Activated CD4-positive, alpha-beta T cell treated with anti-CD3 and anti-CD28 coated beads, Interleukin-2, amount 10 ng/mL, durations not matched to agents 7 days and 5 days (primary cell): ENCODE data around the gene CRB2. TPM values are rescaled to one million over a fixed set of nuclear protein-coding genes. Genes with fewer than 3 reads are reported as not detected.

Source experiments
- CTCF ChIA-PET: fragments of 350-600 bp; sonication (Branson Sonifier 250); formaldehyde crosslinking; loops from one replicate; lab custom pipeline; 2021; ENCODE audit warnings: antibody characterized with exemption; lab: Charles Lee
- POLR2A ChIA-PET: fragments of 350-600 bp; sonication (Branson Sonifier 250); formaldehyde crosslinking; loops from one replicate; lab custom pipeline; 2021; ENCODE audit warnings: antibody characterized with exemption; lab: Charles Lee
- DNase-seq: peaks from one replicate; pipeline ENCODE4 v3.0.0-alpha.2; 2020
- H3K27ac Mint-ChIP-seq: one replicate; pipeline ENCODE4 v1.8.0; 2021; ENCODE audit warnings: mild to moderate bottlenecking, moderate library complexity, mixed read lengths
- H3K27me3 Mint-ChIP-seq: one replicate; pipeline ENCODE4 v1.8.0; 2021; ENCODE audit warnings: mixed read lengths
- H3K36me3 Mint-ChIP-seq: one replicate; pipeline ENCODE4 v1.8.0; 2021; ENCODE audit warnings: low read depth, mixed read lengths
- H3K4me1 Mint-ChIP-seq: one replicate; pipeline ENCODE4 v1.8.0; 2021; ENCODE audit warnings: mixed read lengths
- H3K4me3 Mint-ChIP-seq: one replicate; pipeline ENCODE4 v1.8.0; 2021; ENCODE audit warnings: mild to moderate bottlenecking, moderate library complexity, mixed read lengths
- H3K9me3 Mint-ChIP-seq: one replicate; pipeline ENCODE4 v1.8.0; 2021; ENCODE audit warnings: mixed read lengths
- total RNA-seq, 2 experiments: library from RNA; stranded (reverse); gene quantifications; one replicate each; pipeline ENCODE4 v1.2.3, GENCODE V29; 2021

The CRB2 gene
- total RNA-seq, 2 experiments from 2014 or later, result not detected

DNA sequence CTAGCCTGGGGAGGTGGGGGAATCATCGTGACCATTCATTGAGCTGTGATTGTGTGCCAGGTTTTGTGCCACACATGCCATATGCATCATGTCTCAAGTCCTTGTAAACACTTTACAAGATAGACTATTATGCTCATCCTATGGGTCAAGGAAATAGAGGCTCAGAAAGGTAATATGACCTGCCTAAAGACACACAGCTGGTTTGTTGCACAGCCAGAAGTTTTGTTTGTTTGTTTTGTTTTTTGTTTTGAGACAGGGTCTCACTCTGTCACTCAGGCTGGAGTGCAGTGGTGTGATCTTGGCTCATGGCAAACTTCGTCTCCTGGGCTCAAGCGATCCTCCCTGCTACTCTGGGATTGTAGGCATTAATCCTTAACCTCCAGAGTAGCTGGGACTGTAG, 21.4 kb upstream of the CRB2 start:
- no peaks in the 10 kb centered on the region for H3K9me3 Mint-ChIP-seq
- no peak overlapping the region for H3K4me3 Mint-ChIP-seq
- no peaks in the 10 kb centered on the region for H3K27me3 Mint-ChIP-seq
- ChIA-PET CTCF (no interaction called here), POLR2A (no interaction called here)
- H3K4me1 Mint-ChIP-seq, result peaks cover 16% of the 10 kb centered on the region
- H3K27ac Mint-ChIP-seq, result no peak overlapping the region
- DNase-seq, result no peak
- H3K36me3 Mint-ChIP-seq, result no peaks in the 10 kb centered on the region

DNA sequence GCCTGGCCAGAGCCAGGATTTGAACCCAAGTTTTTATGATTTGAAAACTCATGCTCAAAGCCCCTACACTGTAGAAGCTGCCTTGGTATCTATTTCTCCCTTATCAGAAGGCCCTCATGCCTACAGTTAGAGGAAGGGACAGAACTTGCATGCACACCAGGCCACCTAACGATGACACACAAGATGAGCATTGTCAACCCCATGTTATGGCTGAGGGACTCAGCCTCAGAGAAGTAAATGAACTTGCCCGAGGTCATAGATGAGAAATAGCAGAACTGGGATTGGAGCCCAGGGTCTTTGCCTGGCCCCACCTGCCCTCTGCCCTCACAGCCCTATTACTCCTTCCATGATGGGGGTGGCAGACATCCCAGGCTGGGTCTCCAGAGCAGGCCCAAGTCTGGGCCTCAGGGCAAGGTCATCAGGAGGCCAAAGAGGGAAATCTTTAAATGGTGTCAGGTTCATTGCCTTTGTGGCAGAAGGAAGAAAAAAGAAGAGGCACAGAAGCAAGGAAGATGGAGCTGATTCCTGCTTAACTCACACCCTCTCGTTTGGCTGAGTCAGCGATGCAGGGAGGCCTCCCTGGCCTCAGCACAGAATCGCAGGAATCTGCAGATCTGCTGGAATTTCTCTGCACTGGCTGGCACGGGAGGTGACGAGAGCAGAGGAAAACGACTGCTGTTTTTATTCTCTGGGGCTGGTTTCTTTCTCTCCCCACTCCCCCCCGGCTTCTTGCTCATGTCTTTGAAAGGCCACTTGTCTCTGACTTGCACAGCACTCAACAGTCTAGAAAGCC, 20.6 kb upstream of the CRB2 start:
- peaks cover 23% of the 10 kb centered on the region for H3K4me1 Mint-ChIP-seq
- ChIA-PET CTCF (interaction anchor here (5.9 kb wide), 1 partner anchor 9 kb away, joined by 38 read pairs; no protein-coding TSS in a partner anchor), POLR2A (no interaction called here)
- no peaks in the 10 kb centered on the region for H3K36me3 Mint-ChIP-seq
- H3K4me3 Mint-ChIP-seq, result no peak overlapping the region
- no peak for DNase-seq
- no peaks in the 10 kb centered on the region for H3K27me3 Mint-ChIP-seq
- H3K9me3 Mint-ChIP-seq, result no peaks in the 10 kb centered on the region
- H3K27ac Mint-ChIP-seq, result no peak overlapping the region

DNA sequence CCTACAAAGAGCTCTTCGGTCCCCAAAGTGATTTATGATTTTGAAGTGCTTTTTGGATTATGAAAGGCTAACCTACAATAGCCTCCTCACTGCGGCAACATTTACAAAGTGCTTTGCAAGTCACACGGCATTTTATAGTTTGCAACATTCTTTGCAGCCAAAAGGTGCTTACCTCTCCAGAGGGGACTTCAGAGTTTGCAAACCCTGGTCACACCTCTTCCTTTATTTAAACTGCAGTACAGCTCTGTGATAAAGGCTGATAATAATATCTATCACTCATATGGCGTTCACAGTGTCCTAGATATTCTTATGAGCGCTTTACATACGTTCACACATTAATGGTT, 20.0 kb upstream of the CRB2 start:
- H3K4me3 Mint-ChIP-seq, result no peak overlapping the region
- H3K27me3 Mint-ChIP-seq, result no peaks in the 10 kb centered on the region
- H3K9me3 Mint-ChIP-seq, result no peaks in the 10 kb centered on the region
- DNase-seq, result no peak
- POLR2A ChIA-PET, result no interaction called here
- CTCF ChIA-PET, result interaction anchor here (5.9 kb wide), 1 partner anchor 9 kb away, joined by 38 read pairs; no protein-coding TSS in a partner anchor
- peaks cover 28% of the 10 kb centered on the region for H3K4me1 Mint-ChIP-seq
- H3K27ac Mint-ChIP-seq, result no peak overlapping the region
- H3K36me3 Mint-ChIP-seq, result no peaks in the 10 kb centered on the region

DNA sequence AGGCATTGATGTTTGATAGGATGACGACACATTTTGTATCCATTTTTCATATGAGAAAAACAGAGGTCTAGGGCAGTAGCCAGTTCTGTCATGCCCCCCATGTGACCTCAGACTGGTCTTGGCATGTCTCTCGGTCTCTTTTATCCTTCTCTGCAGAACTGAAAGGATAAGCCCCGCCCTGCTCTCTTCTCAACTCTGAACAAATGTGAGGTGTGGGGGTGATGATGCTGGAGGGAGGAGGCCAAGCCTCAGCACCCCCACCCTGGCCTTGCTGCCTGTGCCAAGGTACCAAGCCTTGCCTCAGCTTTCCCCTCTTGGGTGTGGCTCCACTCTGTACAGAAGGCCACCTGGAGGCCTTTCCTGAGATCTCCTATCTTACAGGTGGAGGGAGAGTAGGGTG, 19.5 kb upstream of the CRB2 start:
- H3K4me3 Mint-ChIP-seq, result no peak overlapping the region
- no peaks in the 10 kb centered on the region for H3K27me3 Mint-ChIP-seq
- no peak overlapping the region for H3K27ac Mint-ChIP-seq
- H3K36me3 Mint-ChIP-seq, result no peaks in the 10 kb centered on the region
- peaks cover 32% of the 10 kb centered on the region for H3K4me1 Mint-ChIP-seq
- ChIA-PET POLR2A (no interaction called here), CTCF (interaction anchor here (5.9 kb wide), 1 partner anchor 10 kb away, joined by 38 read pairs; no protein-coding TSS in a partner anchor)
- no peaks in the 10 kb centered on the region for H3K9me3 Mint-ChIP-seq
- DNase-seq, result no peak

DNA sequence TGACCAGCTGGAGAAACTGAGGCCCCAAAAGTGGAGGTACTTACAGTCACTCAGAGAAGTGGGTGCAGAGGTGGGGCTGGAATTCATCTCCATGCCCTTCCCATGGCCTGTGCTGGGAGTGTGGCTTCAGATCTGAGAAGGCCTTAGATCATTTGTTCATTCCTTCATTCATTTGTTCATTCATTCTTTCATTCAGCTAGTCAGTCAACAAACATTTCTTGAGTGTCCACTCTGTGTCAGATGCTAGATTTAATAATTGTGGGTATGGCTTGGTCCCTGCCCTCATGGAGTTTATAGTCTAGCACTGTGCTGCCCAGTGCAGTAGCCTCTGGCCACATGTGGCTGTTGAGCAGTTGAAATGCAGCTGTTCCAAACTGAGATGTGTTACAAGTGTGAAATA, 19.0 kb upstream of the CRB2 start:
- Mint-ChIP-seq H3K36me3 (no peaks in the 10 kb centered on the region), H3K4me1 (peaks cover 32% of the 10 kb centered on the region), H3K4me3 (no peak overlapping the region), H3K9me3 (no peaks in the 10 kb centered on the region), H3K27ac (no peak overlapping the region), H3K27me3 (no peaks in the 10 kb centered on the region)
- no peak for DNase-seq
- ChIA-PET POLR2A (no interaction called here), CTCF (interaction anchor here (5.9 kb wide), 1 partner anchor 10 kb away, joined by 38 read pairs; no protein-coding TSS in a partner anchor)

DNA sequence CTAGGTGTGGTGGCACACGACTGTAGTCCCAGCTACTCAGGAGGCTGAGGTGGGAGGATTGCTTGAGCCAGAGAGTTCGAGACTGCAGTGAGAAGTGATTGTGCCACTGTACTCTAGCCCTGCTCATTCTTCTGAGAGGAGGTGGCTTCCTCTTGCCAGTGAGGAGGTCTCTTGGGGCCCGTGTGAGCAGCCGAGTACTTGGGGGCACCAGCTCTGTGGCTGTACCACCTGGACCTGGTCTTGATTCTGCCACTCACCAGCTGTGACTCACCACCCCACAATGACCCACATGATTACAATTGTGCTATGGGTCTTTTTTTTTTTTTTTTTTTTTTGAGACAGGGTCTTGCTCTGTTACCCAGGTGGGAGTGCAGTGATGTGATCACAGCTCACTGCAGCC, 18.0 kb upstream of the CRB2 start:
- H3K4me3 Mint-ChIP-seq, result no peak overlapping the region
- CTCF ChIA-PET, result interaction anchor here (2.8 to 5.9 kb wide), 3 partner anchors 11 to 15 kb away, joined by 14 to 38 read pairs (median 19); no protein-coding TSS in a partner anchor

DNA sequence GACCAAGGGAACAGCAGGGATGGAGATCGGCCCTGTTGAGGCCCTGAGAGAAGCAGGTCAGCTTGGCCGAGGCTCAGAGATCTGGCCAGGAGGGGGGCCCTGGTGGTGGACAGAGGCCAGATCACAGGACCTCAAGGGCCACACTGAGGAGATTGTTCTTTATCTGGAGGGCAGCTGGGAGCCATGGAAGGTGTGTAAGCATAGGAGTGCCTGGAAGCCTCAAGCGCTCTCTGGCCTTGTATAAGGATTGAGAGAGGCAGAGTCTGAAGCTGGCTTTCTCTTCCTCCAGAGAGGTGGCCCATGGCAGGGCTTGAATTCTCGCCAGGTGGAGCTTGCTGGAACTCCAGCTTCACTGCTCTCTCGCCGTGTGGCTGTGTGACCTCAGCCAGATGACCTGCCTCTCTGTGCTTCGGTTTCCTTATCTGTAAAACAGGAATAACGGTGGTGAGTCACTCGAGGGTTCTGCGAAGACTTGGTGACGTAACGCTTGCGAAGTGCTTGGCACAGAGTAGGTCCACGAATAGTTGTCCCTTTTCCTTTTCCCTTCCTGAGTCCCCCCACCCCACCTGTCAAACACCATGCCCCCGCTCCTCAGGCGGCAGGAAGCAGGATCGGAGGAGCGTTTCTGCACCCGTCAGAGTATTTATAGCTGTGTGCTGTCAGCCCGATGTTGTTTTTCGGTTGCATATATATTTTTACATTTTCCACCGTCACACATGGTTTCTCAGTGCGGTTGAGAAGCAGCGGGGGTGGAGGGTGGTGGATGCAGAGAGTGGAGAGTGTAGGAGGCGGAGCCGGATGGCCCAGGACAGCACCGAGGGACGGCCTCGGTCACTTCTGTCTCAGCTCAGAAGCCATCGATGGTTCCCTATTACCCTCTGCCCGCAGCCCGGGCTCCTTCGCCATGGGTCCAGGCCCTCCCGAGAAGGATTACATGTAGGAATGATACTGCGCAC, 17.0 kb upstream of the CRB2 start:
- peaks cover 32% of the 10 kb centered on the region for H3K4me1 Mint-ChIP-seq
- H3K9me3 Mint-ChIP-seq, result no peaks in the 10 kb centered on the region
- ChIA-PET POLR2A (no interaction called here), CTCF (interaction anchor here (0.6 to 5.9 kb wide), 9 partner anchors 8 to 605 kb away, joined by 3 to 38 read pairs (median 5); no protein-coding TSS in a partner anchor)
- H3K4me3 Mint-ChIP-seq, result peak overlapping the region; percentile 63
- peak; percentile 47 for DNase-seq
- H3K27ac Mint-ChIP-seq, result peak overlapping the region; percentile 90
- no peaks in the 10 kb centered on the region for H3K36me3 Mint-ChIP-seq
- no peaks in the 10 kb centered on the region for H3K27me3 Mint-ChIP-seq

More for the DNA sequence above, 18.0 kb upstream of the CRB2 start:
- Mint-ChIP-seq H3K36me3 (no peaks in the 10 kb centered on the region), H3K27me3 (no peaks in the 10 kb centered on the region), H3K9me3 (no peaks in the 10 kb centered on the region), H3K4me1 (peaks cover 32% of the 10 kb centered on the region), H3K27ac (no peak overlapping the region)
- POLR2A ChIA-PET, result no interaction called here
- DNase-seq, result no peak

DNA sequence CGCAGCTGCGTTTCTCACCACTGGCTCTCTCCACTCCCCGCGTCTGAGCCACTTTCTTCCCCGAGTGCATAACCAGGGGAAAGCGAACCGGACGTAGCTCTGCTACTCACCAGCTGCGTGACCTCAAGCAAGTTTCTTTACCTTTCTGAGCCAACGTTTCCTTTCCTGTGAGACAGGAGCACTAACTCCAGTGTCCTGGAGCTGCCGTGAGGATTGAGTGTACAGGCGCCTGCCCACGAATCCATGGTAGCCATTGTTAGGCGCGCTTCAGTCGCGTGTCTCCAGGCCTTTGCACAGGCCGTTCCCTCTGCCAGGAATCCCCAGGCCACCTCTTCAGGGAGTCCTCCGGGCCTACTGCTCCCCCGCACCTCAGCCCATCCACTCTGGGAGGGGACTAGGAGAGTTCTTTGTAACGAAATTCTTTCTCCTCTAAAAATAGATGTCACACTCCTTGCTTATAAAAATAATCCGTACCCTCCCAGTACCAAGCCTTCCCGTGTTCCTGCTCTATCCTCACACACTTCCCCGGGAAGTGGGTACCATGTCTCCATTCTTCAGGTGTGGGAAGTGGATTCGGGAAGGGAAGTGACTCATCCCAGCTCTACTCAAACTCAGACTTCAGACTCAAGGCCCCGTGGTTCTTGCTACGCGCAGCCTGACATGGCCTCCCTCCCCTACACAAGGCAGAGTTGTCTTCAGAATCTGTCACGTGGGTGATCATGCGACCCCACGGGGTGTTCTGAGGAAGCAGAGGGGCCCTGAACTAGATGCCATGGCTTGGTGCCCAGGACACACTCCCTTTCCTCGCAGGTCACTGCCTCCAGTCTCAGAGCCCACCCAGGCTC, 16.1 kb upstream of the CRB2 start:
- Mint-ChIP-seq H3K9me3 (no peaks in the 10 kb centered on the region), H3K27ac (peak overlapping the region; percentile 90), H3K27me3 (no peaks in the 10 kb centered on the region), H3K4me1 (peaks cover 32% of the 10 kb centered on the region), H3K36me3 (no peaks in the 10 kb centered on the region), H3K4me3 (peak overlapping the region; percentile 63)
- CTCF ChIA-PET, result interaction anchor here (1.1 to 5.9 kb wide), 9 partner anchors 9 to 102 kb away, joined by 3 to 38 read pairs (median 6); no protein-coding TSS in a partner anchor
- POLR2A ChIA-PET, result interaction anchor here (0.7 kb wide), 1 partner anchor 224 kb away, joined by 3 read pairs; no protein-coding TSS in a partner anchor
- peak; percentile 57 for DNase-seq

DNA sequence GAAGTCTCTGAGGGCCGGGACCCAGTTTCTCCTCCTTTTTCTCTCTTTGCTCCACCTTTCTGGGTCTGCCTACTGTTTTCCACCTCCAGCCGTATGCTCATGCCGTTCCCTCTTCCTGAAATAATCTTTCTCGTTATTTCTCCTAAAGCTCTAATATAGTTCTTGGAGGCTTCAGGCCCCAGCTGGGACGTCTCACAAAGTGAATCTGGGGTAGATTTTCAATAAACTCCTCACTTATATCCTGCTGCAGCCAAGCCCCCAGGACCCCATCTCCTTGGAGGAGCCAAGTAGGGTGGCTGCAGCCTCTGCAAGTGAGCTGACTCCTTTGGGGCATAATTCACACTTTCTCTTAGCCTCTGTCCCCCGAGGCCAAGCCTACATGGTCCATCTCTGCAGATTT, 14.2 kb upstream of the CRB2 start:
- no peaks in the 10 kb centered on the region for H3K36me3 Mint-ChIP-seq
- DNase-seq, result no peak
- ChIA-PET CTCF (interaction anchor here (4.6 kb wide), 1 partner anchor 8 kb away, joined by 19 read pairs; no protein-coding TSS in a partner anchor), POLR2A (no interaction called here)
- peaks cover 29% of the 10 kb centered on the region for H3K4me1 Mint-ChIP-seq
- H3K27me3 Mint-ChIP-seq, result no peaks in the 10 kb centered on the region
- no peak overlapping the region for H3K4me3 Mint-ChIP-seq
- no peaks in the 10 kb centered on the region for H3K9me3 Mint-ChIP-seq
- H3K27ac Mint-ChIP-seq, result no peak overlapping the region

DNA sequence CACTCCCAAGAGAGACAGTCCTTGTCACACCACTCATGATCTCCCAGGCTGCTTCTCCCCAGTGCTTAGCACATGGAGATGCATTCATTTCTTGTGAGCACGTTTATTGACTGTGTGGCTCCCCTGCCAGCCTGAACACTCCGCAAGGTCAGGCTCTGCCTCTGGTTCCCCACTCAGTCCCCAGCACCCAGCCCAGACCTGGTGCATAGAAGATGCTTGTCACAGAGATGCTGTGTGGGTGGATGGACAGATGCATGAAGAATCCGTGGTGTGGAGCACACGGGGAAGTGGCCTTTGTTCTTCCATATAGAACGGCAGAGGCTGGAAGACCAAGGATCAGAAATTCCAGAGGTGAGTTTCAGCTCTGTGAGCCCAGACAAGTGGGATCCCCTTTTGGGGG, 13.8 kb upstream of the CRB2 start:
- Mint-ChIP-seq H3K36me3 (no peaks in the 10 kb centered on the region), H3K27me3 (no peaks in the 10 kb centered on the region), H3K4me3 (no peak overlapping the region), H3K27ac (no peak overlapping the region), H3K9me3 (no peaks in the 10 kb centered on the region), H3K4me1 (peaks cover 29% of the 10 kb centered on the region)
- POLR2A ChIA-PET, result no interaction called here
- CTCF ChIA-PET, result no interaction called here
- DNase-seq, result no peak

DNA sequence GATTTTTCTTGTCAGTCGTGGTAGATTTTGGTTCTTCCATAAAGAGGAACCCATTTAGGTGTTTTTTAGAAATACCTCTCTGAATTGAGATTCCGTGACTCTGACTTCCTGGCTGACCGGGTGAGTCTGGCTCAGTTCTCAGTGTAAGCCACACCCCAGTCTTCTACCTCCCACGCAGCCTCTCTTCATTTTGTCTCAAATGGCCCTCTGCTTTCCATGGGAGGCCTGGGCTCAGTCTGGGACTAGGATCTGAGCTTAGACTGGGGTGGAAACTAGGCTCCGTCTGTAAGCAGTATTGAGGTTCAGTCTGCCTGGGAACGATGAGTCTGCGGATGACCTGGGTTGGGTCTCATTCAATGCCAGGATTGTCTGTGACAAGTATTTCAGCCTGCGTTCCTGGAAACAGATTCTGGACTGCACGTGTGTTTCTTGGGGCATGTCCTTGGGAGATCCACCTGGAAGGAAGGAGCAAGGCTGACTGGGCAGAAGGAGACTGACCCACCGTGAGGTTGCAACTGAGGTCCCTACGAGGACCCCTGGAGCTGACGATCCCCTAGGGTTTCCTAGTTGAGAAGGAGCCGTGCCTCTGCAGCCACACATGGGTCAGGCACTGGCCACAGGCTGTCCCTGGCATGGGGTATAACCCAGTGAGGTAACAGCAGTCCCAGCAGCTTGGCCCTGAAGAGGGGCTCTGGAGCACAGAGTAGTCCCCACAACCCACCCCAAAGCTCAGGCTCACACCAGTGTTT, 12.4 kb upstream of the CRB2 start:
- H3K27ac Mint-ChIP-seq, result no peak overlapping the region
- POLR2A ChIA-PET, result no interaction called here

More for the DNA sequence above, 12.4 kb upstream of the CRB2 start:
- Mint-ChIP-seq H3K9me3 (no peaks in the 10 kb centered on the region), H3K4me1 (peaks cover 26% of the 10 kb centered on the region), H3K4me3 (no peak overlapping the region), H3K27me3 (no peaks in the 10 kb centered on the region), H3K36me3 (no peaks in the 10 kb centered on the region)
- DNase-seq, result no peak
- CTCF ChIA-PET, result interaction anchor here (0.8 to 1.2 kb wide), 2 partner anchors 10 to 63 kb away, joined by 3 read pairs; no protein-coding TSS in a partner anchor
